Endometrial microvascular endothelial cells (primary cell): ENCODE data around the gene OR8B2. TPM values are rescaled to one million over a fixed set of nuclear protein-coding genes. Genes with fewer than 3 reads are reported as not detected.

ENCODE experiments used
- in situ Hi-C: cut with HindIII; loops from 2 replicates; pipeline ENCODE4 v1.10.0; 2017; ENCODE audit warnings: low sequenced_read_pairs, low pct_unique_long_range_greater_than_20kb; ENCODE audit errors: inconsistent ontology term
- total RNA-seq: library from RNA; depleted of rRNA; stranded (reverse); fragments of >200 nt; gene quantifications from one replicate; pipeline ENCODE4 v1.2.3, GENCODE V29; 2015; ENCODE audit errors: inconsistent ontology term

OR8B2 gene
- total RNA-seq, 1 donor from 2014 or later = not detected

GRCh38 chr11:124339396-124340141 lies 44.7 kb downstream of the OR8B2 start:
- in situ Hi-C loops = no loop called here

Other genes starting within 250 kb of the OR8B2 start
- gene OR10D3, start 201.2 kb downstream of the OR8B2 start, total RNA-seq = not detected
- not detected for gene OR8G1, start 143.4 kb downstream of the OR8B2 start, total RNA-seq
- gene OR8G5, start 128.1 kb downstream of the OR8B2 start, total RNA-seq = not detected
- not detected for gene OR8D1, start 70.5 kb downstream of the OR8B2 start, total RNA-seq
- not detected for gene OR8D2, start 64.3 kb downstream of the OR8B2 start, total RNA-seq
- not detected for gene OR8B3, start 14.5 kb upstream of the OR8B2 start, total RNA-seq
- gene OR8B4, start 40.4 kb upstream of the OR8B2 start, total RNA-seq = not detected
- gene OR8B8, start 61.2 kb upstream of the OR8B2 start, total RNA-seq = not detected
- not detected for gene OR8B12, start 159.2 kb upstream of the OR8B2 start, total RNA-seq
- not detected for gene OR8A1, start 185.5 kb upstream of the OR8B2 start, total RNA-seq
- gene PANX3, start 226.9 kb upstream of the OR8B2 start, total RNA-seq = not detected
- gene TBRG1, start 238.4 kb upstream of the OR8B2 start, total RNA-seq = 20.0 TPM